HL-60/S4 treated with retinoic acid at 250 ng/mL for 4 days and 3 days (cell line): ENCODE measurements around the gene ARL9.
"Not testable (repeated sequence)": the region's sequence is repeated elsewhere in the genome, so short reads cannot be mapped to it uniquely, and the experiment has no call there.

Experiments
- in situ Hi-C: fragments of 300-500 bp; cut with MboI; formaldehyde crosslinking; loops from 2 replicates; pipeline ENCODE4 v1.7.0; 2022; ENCODE audit warnings: low sequenced_read_pairs

Gene ARL9, protein sequence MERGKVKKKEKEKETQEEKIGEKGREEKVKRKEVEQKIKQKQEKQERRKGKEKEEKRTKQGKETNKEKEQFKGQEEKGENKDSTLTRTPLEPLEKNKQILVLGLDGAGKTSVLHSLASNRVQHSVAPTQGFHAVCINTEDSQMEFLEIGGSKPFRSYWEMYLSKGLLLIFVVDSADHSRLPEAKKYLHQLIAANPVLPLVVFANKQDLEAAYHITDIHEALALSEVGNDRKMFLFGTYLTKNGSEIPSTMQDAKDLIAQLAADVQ

DNA sequence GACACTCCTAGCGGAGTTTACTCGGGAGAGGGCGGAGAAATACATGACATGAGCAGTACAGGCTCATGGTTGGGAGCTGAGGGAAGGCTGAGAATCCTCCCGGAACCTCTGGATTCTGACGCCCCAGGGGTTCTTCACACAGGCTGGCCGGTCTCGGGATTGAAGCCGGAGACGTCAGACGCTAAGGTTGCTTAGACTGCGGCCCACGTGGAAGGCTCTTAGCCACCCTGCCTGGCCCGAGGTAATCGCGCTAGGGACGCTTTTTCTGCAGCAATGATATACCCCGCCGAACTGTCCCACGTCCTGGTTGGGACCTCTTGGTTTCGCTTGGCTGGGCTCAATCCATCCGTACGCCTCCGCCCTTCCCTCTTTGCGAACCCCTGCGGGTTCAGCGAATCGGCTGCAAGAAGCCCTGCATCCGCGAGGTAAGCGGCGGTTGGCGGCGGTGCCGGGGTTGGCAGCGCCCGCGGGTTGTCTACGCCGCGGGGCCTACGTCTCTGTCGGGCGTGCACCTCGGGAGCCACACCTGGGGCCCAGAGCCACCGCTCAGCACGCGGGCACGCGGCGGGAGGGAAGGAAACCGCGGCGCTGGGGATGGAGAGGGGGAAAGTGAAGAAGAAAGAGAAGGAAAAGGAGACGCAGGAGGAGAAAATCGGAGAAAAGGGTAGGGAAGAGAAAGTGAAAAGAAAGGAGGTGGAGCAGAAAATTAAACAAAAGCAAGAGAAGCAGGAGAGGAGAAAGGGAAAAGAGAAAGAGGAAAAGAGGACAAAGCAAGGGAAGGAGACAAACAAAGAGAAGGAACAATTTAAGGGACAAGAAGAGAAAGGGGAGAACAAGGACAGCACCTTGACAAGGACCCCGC, at the start of gene ARL9:
Gene ARL9, plus strand, starts transcription at position 523 of the 862 bp plus-strand sequence. Its CDS starts 72 bp downstream, at position 595.
- in situ Hi-C loops, result no loop called here

DNA sequence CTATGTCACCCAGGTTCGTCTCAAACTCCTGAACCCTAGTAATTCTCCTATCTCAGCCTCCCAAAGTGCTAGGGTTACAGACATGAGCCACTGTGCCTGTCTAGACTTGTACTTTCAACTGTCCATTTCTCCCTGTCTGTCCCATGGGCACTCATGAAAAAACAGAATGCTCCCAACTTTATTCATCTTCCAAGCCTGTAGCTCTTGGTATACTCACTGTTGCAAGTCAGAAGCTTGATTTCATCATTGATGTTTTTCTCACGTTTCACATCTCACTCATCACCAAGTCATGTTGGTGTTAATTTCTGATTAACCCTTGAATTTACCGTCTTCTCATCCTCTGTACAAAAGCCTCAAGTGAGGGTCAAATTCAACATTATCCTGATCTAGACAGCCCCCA, 45.5 kb upstream of the ARL9 start:
- in situ Hi-C loops, result no loop called here

DNA sequence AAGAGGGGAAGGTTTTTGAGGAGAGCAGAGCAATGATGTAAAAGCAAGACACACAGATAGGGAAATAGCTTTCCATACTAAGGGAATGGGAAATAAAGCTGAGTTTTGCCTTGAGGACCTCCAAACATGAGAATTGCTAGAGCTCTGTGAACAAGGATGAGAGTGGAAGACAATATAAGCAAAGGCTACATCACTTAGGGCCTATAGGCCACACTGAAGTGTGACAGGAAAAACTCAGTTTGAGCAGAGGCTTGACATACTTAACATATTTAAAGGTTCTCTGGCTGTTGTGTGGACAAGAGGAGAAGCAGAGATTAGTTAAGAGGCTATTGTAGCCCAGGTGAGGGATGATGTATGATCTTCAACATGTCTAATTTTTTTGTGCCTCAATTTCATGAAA, 43.4 kb upstream of the ARL9 start:
- in situ Hi-C loops, result no loop called here

DNA sequence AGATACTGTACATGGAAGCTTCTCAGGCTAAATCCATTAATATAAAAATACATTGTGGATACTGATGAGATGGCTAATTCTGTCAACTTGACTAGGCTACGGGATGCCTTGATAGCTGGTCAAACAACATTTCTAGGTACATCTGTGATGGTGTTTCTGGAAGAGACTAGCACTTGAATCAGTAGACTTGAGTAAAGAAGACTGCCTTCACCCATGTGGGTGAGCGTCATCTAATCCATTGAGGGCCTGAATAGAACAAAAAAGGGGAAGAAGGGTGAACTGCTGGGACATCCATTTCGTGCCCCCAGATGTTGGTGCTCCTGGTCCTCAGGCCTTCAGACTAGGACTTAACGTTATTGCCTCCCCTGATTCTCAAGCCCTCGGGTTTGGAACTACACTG, 41.9 kb upstream of the ARL9 start:
- in situ Hi-C loops, result no loop called here

- in situ Hi-C loops, result no loop called here
Measured at GRCh38 chr4:56464581-56464980, 41.0 kb upstream of the ARL9 start.

- in situ Hi-C loops, result no loop called here
Measured at GRCh38 chr4:56465599-56466295, 39.8 kb upstream of the ARL9 start.

GRCh38 chr4:56466296-56466761, 39.3 kb upstream of the ARL9 start:
- in situ Hi-C loops, result not testable (repeated sequence)

- in situ Hi-C loops, result no loop called here
Measured at GRCh38 chr4:56466910-56467283, 38.7 kb upstream of the ARL9 start.

DNA sequence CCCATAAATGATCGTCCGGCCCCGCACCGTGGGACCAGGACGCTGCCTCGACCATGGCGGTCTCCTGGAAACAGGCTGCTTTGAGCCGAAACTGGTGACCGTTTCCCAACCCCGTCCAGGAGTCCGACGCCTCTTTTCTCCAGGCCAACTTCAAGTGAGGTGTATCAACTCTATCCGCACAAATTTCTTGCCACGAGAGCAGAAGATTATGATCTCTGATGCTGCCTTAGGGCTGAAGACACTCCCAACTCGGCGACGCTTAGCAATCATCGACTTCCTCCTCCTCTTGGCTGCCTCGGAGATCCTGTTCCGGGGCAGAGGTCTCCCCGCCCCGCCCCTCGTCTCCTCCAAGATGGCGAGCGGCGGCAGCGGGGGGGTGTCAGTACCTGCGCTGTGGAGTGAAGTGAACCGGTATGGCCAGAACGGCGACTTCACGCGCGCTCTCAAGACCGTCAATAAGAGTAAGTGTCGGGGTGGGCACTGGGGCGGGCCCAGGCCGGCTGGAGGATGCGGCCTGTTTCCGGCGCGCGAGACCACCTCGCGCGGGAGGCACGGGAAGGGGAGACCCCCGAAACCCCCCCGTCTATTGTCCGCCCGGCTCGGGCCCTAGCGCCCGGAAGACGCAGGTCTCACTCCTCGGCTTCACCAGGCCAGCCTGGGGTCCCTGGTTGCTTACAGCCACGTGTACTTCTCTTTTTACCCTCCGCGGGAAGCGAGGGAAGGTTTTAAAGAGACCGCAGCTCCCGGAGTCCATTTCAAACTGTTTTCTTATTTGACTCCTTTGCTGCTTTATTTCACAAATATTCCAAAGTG, 38.1 kb upstream of the ARL9 start, which contains the start of gene SRP72:
Gene SRP72, plus strand, starts transcription at position 334 of the 813 bp plus-strand sequence. Its CDS starts 19 bp downstream, at position 353.
- in situ Hi-C loops, result no loop called here

- in situ Hi-C loops, result no loop called here
Measured at GRCh38 chr4:56468097-56468422, 37.5 kb upstream of the ARL9 start.

DNA sequence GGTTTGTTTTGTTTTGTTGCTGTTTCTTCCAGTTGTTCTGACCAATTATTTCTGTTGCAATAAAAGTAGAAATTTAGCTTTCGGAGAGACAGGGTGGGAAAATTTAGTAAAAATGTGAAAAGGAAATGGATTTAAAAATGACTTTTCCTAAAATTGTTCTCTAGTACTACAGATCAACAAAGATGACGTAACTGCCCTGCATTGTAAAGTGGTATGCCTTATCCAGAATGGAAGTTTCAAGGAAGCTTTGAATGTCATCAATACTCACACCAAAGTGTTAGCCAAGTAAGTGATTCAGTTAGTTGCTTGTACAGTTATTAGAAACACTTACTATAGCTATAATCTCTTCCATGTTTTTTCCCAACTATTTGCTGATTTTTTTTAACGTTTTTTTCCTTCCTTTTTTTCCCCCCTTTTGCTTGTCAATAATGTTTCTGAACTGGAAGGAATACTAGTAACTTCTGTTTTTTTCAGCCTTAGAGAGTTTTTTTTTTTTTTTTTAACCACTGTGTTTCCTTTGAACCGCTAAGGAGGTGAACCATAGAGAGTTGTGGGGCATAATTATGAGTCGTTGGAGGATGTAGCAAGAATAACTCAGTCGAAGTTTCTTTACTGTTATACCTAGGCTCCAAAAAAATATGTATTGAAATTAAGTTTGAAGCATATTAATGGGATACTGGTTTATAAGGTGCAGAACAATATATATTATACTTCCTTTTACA, 35.9 kb upstream of the ARL9 start:
- in situ Hi-C loops, result no loop called here

DNA sequence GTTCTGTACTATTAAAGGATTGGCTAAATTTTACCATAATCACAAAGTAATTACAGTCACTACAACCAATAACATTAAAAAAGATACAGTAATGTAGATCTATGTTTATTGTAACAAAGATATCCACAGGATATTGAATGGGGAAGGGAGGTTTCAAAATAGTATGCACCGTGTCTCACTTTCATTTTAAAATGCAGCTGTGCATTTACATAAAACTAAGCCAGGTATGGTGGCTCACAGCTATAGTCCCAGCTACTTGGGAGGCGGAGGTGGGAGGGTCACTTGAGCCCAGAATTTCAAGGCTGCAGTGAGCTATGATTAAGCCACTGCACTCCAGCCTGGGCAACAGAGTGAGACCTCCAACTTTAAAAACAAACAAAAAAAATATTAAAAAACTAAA, 29.7 kb upstream of the ARL9 start:
- in situ Hi-C loops, result no loop called here

- in situ Hi-C loops, result no loop called here
Measured at GRCh38 chr4:56477192-56477702, 28.3 kb upstream of the ARL9 start.

DNA sequence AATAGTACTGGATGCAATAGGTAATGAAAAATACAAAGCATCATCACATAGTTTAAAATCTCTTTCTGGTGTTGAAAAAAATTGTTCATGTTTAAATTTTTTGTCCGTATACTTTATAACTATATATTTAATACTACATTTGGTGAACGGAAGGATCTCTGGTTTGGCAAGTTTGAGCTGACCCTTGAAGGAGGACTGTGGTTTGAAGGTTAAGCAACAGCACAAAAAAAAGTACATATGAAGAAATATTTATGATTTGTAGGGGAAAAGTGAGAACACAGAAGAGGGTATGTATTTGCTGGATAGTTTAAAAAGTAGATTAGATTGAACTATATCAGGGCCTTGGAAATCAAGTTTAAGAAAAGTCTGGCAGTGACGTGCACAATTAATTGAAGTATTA, 24.9 kb upstream of the ARL9 start:
- in situ Hi-C loops, result no loop called here

DNA sequence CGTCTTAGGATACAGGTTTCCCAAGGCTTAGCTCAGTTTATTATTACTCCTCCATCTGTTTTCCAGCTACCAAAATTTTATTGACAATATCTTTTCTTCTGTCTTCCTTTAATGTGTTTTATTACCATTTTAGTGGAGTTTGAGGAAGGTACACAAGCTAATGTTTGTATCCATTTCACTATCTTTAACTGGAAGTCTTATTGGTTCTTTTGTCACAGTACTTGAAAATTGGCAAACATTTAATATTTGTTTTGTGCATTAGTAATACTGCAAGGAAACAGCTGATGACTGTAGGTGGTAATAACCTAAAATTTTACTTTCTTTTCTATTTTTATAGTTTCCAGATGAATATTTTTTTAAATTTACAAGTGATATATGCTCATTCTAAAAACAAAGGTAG, 9.3 kb upstream of the ARL9 start:
- in situ Hi-C loops, result no loop called here

DNA sequence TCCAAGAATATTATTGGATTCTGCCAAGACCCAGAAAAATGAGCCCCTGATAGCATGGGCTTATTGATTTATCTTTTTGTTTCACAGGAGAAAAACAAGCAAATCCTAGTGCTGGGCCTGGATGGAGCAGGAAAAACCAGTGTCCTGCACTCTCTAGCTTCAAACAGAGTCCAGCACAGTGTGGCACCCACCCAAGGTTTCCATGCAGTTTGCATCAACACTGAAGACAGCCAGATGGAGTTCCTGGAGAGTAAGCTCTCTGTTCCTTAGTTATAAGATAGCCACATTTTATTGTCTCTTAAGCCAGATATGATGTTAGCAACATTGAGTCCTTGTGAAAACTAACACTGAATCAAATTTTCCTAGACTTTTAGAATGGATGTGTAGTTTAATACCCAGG, 5.5 kb downstream of the ARL9 start:
- in situ Hi-C loops, result no loop called here

GRCh38 chr4:56512166-56512565, 6.6 kb downstream of the ARL9 start:
- in situ Hi-C loops, result no loop called here

GRCh38 chr4:56513517-56513916, 7.9 kb downstream of the ARL9 start:
- in situ Hi-C loops, result no loop called here

GRCh38 chr4:56530269-56531148, 24.9 kb downstream of the ARL9 start:
- in situ Hi-C loops, result no loop called here
